MM.1S (cell line): ENCODE results near the gene HSPB2.

ENCODE experiments used
- EZH2 ChIP-seq: fragments of 300-600 bp; sonication (generic); optimal IDR thresholded peaks from 2 replicates; pipeline ENCODE3; 2017; ENCODE audit warnings: low read depth, mild to moderate bottlenecking, antibody characterized with exemption, low read length, mixed read lengths
- EZH2phosphoT487 ChIP-seq: fragments of 300-600 bp; sonication (generic); IDR thresholded peaks from 2 replicates; pipeline ENCODE4 v1.6.1; 2018; ENCODE audit warnings: antibody characterized with exemption, low read length
- TF ChIP-seq, protein P1 (sequence below): fragments of 300-600 bp; sonication (generic); IDR thresholded peaks from 2 replicates; pipeline ENCODE4 v1.5.1; 2016; ENCODE audit warnings: antibody characterized with exemption, low read length, mixed read lengths

DNA sequence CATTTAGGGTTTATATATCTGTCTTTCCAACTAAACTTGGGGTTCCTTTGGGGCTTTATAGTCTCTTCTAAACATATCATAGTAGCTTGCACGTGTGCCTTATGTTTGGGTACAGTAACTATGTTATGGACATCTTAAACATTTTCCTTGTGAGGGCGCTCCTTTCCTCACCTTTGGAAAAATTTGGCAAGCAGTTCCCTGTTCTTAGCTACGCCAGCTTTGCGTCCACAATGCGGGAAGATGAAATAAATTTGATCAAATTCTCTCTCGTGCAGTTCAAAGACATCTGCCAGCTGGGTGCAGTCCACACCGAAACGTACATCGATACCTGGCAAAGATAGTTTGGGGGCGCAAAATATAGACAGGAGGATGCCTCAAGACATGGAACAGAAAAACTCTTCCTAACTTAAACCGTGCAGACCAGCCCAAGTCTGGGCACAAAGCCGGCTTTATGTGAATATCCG, 34.1 kb upstream of the HSPB2 start:
- TF ChIP-seq, protein P1, sequence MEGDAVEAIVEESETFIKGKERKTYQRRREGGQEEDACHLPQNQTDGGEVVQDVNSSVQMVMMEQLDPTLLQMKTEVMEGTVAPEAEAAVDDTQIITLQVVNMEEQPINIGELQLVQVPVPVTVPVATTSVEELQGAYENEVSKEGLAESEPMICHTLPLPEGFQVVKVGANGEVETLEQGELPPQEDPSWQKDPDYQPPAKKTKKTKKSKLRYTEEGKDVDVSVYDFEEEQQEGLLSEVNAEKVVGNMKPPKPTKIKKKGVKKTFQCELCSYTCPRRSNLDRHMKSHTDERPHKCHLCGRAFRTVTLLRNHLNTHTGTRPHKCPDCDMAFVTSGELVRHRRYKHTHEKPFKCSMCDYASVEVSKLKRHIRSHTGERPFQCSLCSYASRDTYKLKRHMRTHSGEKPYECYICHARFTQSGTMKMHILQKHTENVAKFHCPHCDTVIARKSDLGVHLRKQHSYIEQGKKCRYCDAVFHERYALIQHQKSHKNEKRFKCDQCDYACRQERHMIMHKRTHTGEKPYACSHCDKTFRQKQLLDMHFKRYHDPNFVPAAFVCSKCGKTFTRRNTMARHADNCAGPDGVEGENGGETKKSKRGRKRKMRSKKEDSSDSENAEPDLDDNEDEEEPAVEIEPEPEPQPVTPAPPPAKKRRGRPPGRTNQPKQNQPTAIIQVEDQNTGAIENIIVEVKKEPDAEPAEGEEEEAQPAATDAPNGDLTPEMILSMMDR: no peak
- TF ChIP-seq EZH2 (no peak), EZH2phosphoT487 (no peak)
